Adrenal gland (tissue), 5 donors: ENCODE results near the gene EHMT1.

Experiments
- CTCF ChIP-seq, 6 experiments: fragments of 450-650 bp in 4 of 6; fragments of 200-600 bp in 2 of 6; sonication (generic) in 1 of 6; IDR thresholded peaks; 1 replicate in 5 of 6; 2 replicates in 1 of 6; pipeline versions ENCODE4 v1.5.1 to v1.8.0; 2016 to 2021; ENCODE audit warnings: antibody characterized with exemption in 6 of 6, mild to moderate bottlenecking in 2 of 6, moderate library complexity in 1 of 6
- POLR2A ChIP-seq, 2 donors: fragments of 450-650 bp; IDR thresholded peaks; one replicate each; pipeline ENCODE4 v1.6.1; 2017; ENCODE audit warnings: antibody characterized with exemption in 2 of 2, mild to moderate bottlenecking in 2 of 2, moderate library complexity in 1 of 2
- donor health status: DM: no; HTN: no; CAD: no.

GRCh38 chr9:137590123-137590468 lies 28.7 kb upstream of the EHMT1 start:
- TF ChIP-seq CTCF (IDR thresholded peaks at IDR 0.05) (no peak), POLR2A (IDR thresholded peaks at IDR 0.05) (no peak)
